ENCODE results near the gene PIP5K1B.

PIP5K1B gene

DNA sequence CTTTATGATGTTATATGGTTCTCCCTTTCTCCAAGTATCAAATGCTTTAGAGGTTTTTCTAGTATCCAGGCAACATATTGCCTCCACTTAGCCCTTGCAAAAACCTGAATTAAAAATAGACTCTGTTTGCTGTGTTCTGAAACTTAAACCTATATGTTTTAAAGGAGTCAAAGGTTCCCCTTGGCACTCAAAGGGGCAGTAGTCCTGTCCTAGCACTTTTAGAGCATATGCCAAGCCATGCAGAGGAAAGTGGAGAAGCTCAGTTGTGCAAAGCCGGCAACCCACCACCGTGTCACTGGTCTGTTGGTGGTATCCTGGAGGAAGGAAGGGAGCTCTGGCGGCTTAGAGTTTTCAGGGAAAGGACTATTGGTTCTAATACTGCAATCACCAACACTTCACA lies 154.3 kb downstream of the PIP5K1B start:
- DNase-seq (ENCODE audit: low spot score) = no peak

DNA sequence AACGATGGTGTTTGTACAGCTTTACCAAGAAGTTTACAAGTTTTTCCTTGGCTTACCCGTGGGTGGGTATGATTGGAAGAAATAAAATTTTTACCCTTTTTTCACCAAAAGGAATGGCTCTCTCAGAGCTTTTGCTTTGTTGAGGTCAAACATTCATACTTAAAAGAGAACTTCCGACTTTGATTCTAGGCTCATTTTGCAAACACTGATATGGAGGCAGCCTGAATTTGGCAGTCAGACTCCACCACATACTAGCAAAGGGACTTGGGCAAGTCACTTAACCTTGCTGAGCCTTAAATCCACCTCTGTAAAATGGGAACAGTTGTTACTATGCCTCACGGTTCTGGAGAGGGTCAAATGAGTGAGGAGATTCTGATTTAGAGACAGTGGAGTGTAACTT lies 155.4 kb downstream of the PIP5K1B start:
- no peak for DNase-seq (ENCODE audit: low spot score)

DNA sequence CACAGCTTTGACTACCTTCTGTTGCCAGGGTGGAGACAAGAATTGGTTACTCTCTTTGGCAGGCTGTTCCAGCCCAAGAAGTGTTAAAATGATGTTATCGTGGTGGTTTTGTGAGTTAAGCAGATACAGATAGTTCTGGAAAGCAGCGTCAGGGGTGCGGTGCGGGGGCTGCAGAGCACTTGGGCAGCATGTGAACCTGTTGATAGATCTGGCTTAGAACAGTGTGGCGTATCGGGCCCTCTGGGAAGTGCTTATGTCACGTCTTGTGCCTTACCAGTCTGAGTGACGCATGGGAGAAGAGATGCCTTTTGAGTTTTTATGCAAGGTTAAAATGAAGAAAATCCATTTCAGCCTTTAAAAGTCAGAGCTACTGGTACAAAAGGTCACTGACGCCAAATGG lies 156.4 kb downstream of the PIP5K1B start:
- no peak for DNase-seq (ENCODE audit: low spot score)

DNA sequence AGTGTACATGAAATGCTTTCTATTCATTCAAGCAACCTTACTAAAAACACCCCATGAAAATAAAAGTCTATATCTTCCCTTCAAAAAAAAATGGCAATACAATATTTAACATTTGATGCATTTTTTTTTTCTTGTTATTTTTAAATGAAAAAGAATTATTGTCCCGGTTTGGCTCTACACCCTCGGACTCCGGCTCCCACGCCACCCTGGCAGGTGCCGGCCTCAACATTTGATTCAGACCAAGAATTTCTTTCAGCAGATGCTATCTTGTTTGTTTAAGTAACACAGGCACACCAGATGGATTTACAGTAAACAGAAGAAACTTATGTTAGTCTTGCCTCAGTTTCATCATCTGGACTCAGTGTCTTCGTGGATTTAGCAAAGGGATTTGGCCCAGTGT lies 162.0 kb downstream of the PIP5K1B start:
- no peak for DNase-seq (ENCODE audit: low spot score)

DNA sequence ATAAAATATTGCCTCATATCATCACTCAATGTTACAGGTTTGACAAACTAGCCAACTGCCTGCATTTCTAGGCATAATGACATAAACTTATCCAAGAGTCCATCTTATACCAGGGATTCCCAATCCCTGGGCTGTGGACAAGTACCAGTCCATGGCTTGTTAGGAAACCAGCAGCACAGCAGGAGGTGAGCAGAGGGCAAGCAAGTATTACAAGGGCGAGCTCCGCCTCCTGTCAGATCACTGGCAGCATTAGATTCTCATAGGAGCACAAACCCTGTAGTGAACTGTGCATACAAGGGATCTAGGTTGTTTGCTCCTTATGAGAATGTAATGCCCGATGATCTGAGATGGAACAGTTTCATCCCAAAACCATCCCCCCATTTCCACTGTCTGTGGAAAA lies 164.0 kb downstream of the PIP5K1B start:
- no peak for DNase-seq (ENCODE audit: low spot score)

DNA sequence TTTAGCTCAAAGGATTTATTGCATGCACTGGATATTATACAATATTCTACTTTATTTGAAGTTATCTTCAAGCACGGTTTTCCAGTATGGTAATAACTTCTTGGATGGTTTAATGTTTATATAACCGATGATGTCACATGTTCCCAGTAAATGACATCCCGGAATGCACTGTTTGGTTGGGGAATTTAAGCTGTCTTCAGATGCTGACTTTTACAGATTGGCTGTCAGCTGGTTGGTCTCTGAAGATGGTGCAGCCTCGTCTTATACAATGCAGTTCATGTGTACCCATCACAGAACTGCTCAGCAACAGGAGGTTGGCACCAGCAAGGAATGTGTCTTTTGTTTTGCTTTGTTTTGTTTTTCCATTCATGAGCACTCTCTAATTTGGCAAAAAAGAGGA lies 165.0 kb downstream of the PIP5K1B start:
- no peak for DNase-seq (ENCODE audit: low spot score)

DNA sequence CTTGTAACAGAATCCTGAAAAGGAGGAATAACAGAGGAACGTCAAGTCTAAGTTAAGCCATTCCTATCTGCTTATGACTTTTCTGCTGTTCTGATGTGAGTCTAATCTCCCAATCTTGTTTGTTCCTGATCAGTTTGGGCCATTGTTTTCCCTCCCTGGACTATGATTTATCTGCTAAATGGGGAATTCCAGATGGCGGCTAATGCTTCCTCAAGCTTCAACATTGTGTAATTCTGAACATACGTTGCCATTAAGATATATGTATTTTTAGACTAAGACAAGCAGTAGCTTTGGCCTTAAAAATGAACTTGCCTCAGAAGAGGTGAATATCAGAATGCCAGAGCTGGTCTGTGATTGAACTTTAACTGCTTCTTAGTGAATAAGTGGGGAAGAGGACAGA lies 166.2 kb downstream of the PIP5K1B start:
- no peak for DNase-seq (ENCODE audit: low spot score)

DNA sequence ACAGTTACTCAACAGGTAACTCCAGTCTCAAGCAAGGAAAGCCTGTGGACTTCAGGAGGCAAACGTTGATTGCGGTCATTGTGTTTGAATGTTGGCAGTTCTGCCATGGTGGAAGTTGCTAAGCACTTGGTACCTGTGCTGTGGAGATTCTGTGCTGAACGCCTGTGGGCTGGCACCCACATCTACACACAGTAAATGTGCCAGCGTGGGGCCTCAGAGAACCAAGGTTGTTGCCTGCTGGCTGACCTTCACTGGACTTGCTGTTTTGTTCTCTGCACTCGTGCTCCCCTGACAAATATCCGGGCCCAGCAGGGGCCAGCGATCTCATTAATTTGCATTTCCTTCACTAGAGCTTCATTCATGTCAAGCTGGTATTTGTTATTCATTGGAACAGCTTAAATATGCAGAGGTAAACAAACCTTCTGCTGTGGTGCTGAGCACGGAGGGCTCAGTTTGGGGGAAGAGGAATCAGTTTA lies 167.0 kb downstream of the PIP5K1B start:
- DNase-seq (ENCODE audit: low spot score) = peak; percentile 30

DNA sequence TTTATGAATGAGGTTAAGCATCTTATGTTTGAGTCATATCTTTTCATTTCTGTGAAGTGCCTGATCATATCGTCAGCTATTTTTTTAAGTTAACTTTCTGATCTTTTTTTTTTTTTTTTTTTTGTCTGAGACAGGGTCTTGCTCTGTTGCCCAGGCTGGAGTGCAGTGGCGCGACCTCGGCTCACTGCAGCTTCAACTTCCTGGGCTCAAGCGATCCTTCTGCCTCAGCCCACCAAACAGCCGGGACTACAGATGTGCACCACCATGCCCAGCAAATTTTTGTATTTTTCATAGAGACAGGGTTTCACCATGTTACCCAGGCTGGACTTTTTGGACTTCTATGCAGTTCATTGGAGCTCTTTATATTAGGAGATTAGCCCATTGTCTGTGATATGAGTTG lies 168.1 kb downstream of the PIP5K1B start:
- no peak for DNase-seq (ENCODE audit: low spot score)

DNA sequence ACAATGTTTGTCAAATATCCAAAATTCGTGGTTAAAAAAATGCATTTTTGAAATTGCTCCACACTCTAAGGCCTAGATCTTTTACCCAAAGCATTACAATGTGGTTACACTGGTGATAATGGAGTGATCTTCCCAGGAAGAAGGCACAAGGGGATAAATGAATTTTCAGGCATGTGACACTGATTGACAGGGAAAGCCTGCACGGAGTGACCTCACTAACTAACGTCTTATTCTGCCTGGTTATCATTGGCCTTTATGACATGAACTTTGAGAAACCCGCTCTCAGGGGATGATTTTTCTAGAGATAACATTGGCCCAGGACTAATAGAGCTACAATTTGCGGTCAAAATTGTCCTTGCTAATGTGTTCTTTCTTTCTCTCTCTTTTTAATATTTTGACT lies 171.2 kb downstream of the PIP5K1B start:
- DNase-seq (ENCODE audit: low spot score) = no peak

DNA sequence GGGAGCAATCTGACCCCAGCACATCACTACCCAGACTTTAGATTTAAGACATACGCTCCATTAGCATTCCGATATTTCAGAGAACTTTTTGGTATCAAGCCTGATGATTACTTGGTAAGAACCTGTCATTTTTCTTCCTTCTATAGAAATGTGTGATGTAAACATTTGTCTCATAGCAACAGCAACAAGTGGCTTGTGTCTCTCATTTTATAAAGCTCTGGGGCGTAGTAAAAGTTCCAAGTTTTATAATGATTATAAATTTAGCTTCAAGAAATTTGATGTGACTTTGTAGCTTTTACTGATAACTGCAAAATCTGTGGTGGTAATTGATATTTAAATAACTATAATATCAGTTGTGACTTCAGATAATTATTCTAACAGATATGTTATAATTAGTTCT lies 171.6 kb downstream of the PIP5K1B start:
- DNase-seq (ENCODE audit: low spot score) = no peak

DNA sequence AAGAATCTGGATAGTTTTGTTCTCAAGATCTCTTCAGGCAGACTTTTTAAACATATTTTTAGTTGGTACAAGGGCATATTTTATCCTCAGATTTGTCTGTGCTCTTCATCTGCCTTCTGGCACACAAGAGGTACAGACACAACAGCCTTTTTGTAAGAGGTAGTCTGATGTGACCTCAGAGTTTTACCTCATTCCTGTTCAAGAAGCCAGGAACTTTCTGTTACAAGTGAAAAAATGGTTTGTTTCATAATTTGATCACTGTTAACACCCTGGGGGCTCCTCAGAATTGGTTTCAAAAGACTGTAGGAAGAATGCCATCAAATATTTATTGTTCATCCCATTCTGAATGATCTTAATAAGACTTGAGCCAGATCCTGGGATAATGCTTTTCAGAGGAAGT lies 172.2 kb downstream of the PIP5K1B start:
- DNase-seq (ENCODE audit: low spot score) = no peak

DNA sequence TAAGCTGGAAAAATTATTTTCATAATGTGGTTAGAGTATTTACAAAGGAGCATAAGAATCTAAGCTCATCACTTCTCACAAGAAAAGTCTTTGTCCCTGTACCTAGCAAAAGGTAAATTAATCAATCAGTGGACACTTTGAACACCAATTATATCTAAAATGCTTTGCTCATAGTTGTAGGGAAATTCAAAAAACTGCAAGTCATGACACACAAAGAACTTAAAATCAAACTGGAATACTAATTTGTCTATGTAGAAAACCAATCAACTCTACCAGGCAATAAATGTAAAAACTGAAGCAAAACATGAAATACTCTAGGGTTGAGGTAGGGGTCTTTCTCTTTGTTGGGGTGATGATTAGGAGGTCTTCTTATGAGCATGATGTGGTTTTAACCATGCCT lies 173.4 kb downstream of the PIP5K1B start:
- DNase-seq (ENCODE audit: low spot score) = no peak

DNA sequence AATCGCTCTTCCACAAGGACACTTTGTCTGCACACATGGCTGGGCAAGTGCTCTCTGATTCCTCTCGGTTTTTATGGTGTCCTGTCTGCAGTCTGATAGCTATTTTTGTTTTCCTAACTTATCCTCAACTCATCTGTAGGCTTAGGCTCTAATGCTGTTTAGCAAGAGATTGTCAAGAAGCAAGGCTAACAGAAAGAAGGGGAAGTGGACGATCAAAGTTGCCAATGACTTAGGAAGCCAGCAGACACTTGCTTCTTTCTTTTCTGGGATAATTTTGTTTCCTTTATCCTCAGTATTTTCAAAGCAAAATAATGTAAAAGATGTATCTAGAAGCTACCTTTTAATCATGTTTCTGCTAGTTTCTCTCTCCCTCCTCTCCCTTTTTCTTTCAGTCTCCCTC lies 178.2 kb downstream of the PIP5K1B start:
- DNase-seq (ENCODE audit: low spot score) = no peak

DNA sequence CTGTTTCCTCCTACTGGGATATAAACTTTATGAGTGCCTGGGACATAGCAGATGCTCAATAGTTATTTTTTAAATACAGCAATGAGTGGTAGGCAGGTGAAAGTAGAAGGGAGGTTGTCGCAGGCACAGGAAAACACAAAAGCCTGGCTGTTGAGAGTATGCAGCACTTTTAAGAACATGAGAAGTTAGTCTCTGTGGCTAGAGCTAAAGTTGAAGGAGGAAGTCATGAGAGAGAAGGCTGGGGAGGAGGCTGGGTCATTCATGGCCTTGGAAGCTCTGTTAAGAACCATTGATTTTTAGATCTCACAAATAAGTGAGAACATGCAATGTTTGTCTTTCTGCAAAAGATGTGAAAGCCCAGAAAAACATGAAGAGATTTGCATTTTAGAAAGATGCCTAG lies 182.2 kb downstream of the PIP5K1B start:
- DNase-seq (ENCODE audit: low spot score) = no peak

DNA sequence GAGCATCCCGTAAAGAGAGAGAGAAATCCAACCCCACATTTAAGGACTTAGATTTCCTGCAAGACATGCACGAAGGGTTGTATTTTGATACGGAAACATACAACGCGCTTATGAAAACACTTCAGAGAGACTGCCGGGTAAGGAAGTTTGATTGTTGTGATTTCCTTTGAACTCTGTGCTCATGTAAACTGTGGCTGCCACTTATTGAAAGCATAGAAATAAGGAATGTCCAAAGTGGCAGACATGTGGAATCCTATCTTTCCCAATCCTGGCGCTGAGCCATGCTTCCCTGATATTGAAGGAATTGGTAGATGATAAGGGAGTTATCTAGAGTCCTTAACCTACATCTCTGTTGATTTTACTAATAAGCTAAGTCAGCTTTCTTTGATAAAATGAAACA lies 189.5 kb downstream of the PIP5K1B start:
- DNase-seq (ENCODE audit: low spot score) = no peak

DNA sequence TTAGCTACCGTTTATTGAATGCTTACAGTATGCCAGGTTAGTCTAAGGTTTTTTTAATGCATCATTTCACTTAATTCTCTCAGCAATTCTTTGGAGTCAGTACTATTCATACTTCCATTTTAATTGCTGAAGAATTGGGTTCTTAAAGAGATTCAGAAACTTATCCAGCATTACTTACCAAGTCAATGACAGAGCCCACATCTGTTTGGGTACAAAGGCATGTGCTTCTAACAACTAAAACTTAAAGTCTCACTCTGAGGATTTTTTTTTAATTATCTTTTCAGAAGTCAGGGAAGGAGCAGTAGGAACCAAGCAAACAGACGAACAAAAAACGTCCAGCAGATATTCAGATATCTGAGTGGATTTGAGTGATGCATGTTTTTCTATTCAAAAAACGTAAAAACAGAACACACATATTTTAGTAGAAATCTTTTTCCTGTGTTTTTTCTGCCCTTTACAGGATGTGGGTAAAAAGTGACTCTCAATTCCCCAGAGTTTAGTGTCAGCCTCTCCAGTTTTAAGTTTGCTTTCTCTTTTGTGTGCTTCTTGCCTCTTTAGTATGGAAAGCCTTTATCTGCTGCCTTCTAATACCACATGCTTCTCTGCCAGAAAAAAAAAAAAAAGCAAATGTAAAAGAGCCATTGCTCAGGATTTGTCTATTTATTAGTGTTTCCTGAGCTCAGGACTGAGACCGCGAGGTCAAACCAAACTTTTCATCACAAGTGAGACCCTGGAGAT lies 190.9 kb downstream of the PIP5K1B start:
- DNase-seq (ENCODE audit: low spot score) = no peak

DNA sequence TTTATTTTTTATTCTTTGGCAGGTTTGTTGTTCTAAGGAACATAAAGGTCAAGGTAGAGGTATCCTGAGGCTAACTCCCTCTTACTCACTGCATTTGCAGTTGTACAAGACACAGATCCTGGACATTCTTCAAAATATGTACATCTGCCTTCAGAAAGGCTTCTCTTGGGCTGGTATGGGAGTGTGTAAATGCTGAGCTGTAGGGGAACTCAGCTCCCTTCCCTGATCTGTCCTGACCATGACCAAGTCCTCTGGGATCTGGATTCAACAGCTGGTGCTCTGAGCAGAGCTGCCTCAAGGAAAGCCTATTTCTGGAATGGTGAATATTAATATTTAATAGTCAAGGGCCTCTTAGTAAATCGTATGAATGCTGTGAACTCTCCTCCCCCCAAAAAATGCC lies 191.4 kb downstream of the PIP5K1B start:
- no peak for DNase-seq (ENCODE audit: low spot score)

DNA sequence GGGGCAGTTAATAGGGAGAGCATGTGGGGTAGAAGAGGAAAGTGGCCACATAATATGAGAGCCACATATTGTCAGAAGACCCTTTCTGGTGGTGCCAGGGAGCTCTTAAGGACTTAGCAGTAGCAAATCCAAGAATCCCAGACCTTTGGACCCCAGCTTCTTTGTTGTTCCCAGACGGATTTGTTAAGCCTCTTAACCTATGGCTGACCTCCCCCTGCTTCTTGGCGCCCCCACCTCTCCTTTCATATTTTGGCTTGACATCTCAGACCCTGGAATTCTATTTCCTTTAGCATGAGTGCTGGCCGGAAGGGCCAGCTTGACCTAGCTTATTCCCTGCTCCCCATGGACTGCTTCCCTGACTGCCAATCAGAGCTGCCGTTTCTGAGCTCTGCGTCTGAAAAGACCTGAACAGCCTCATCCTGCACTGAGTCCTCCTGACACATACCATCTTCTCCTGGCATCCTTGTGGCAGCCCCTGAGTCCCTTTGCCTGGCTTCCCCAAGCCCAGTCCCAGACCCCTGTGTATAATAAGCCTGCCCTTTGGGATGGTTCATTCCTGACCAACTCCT lies 192.6 kb downstream of the PIP5K1B start:
- no peak for DNase-seq (ENCODE audit: low spot score)

DNA sequence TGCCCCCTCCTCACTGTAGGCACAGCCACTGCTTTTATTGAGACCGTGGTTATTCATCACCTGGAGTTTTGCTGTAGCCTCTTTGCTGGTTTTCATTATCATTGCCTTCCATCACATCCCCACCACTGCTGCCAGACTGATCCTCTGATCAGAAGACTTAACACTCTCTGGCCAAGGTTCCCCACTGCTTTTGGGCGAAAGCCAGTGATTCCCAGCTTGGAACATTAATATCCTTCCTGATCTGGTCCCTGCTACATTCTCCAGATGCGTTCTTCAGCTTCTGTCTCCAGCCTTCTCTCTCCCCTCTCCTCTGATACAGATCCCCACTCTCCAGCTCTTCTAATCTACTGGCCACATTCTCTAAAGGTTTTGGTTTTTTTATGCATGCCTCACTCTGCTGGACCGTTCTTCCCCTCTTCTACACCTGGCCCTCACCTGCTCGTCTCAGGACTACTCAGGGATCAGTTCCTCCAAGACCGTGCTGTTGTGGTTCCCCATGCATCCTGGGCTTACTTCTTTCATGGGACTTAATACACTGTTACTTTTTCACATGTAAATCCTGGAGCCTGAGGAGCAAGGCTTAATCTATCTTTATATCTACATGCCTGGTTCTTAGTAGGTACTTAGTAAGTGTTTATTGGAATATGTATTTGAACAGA lies 193.9 kb downstream of the PIP5K1B start:
- no peak for DNase-seq (ENCODE audit: low spot score)

DNA sequence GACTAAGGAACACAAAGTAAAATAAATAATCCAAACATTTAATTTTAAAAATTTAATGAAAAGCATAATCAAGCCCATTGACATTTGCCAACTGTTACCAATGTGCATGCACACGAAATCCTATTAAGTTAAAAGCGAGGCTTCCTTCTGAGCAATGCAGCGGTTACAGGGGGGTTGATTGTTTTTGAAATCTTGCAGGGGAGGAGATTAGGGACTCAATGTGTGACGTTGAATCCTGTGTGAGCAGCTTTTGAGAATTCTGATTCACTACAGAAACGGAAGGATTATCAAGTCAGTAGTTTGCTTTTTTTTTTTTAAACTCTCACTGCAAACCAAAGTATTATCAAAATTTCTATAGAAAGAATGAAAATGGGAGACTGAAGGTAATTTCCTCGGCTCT lies 199.4 kb downstream of the PIP5K1B start:
- no peak for DNase-seq (ENCODE audit: low spot score)

DNA sequence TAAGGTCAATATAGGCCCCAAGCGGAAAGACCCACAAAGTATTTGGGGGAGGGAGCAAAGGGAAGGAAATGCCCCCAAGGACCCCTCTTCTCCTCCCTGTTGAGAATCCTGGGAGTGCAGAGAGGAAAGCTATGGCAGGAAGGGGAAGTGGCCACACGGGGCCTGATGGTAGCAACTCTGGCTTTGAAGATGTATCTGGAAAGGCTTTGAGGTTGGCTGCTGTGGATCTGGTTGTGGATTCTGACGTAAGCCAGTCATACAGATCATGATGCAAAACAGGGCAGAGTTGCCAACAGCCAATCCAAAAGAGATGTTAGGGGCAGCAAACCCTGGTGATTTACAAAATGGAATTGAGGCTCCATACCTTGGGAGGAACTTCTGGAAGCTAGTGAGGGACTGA lies 200.1 kb downstream of the PIP5K1B start:
- DNase-seq (ENCODE audit: low spot score) = no peak

DNA sequence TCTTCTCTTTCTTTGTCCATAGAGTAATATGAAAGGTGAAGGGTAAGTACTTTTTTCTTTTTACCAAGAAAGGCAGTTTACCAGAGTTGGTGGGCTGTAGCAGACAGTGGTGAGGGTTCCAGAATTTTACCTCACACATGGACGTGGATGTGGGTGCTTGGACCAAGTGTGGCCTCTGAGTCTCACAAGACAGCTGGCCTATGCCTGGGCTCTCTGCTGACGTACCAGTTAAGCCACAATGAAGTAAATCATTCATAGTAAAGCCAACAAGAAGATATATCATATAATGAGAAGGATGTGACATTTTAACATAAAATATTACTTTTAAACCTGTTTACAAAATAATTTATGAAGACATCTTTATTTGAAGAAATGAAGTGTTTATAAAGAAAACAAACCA lies 202.9 kb downstream of the PIP5K1B start:
- DNase-seq (ENCODE audit: low spot score) = no peak

DNA sequence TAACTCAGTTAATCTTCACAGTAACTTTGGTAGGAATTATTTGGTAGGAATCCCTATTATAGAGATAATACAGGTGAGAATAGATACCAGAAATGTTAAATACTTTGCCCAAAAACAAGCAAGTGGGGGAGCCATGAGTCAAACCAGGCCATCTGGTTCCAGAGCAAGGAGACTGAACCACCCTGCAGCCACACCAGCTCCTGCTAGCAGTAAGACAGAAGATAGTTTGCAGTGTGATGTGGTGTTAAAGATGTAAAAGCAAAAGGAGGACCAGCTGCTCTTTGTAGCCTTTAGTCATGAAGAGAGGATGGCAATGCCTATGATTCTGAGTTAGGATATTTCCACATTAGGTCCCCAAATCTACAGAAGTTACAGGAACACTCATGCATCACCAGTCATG lies 207.5 kb downstream of the PIP5K1B start:
- DNase-seq (ENCODE audit: low spot score) = no peak

Data from COLO829 (cell line).